H9 (cell line): ENCODE data around the gene ZSCAN2. TPM values are rescaled to one million over a fixed set of nuclear protein-coding genes. Genes with fewer than 3 reads are reported as not detected.
"Not testable (repeated sequence)": the region's sequence is repeated elsewhere in the genome, so short reads cannot be mapped to it uniquely, and the experiment has no call there.

Experiments
- DNase-seq: peaks from one replicate; pipeline ENCODE4 v3.0.0-alpha.2; 2017
- H2AFZ ChIP-seq: one replicate; pipeline ENCODE4 v1.6.1; 2013; ENCODE audit warnings: mild to moderate bottlenecking, low read length, control low read depth, moderate library complexity
- H2AK5ac ChIP-seq: 2 replicates; pipeline ENCODE4 v1.6.1; 2013; ENCODE audit warnings: low read length, control low read depth, mixed read lengths; ENCODE audit not compliant: insufficient read length
- H2BK120ac ChIP-seq: one replicate; pipeline ENCODE4 v1.6.1; 2013; ENCODE audit warnings: low read depth, mild to moderate bottlenecking, low read length, control low read depth, inconsistent platforms; ENCODE audit not compliant: poor library complexity, severe bottlenecking
- H2BK12ac ChIP-seq: 2 replicates; pipeline ENCODE4 v1.6.1; 2013; ENCODE audit warnings: low read length, control low read depth, mixed read lengths, low read depth; ENCODE audit not compliant: insufficient read length
- H2BK15ac ChIP-seq: 2 replicates; pipeline ENCODE4 v1.6.1; 2013; ENCODE audit warnings: low read depth, low read length, control low read depth
- H2BK20ac ChIP-seq: one replicate; pipeline ENCODE4 v1.6.1; 2013; ENCODE audit warnings: low read depth, mild to moderate bottlenecking, low read length, control low read depth, inconsistent platforms; ENCODE audit not compliant: poor library complexity, severe bottlenecking
- H2BK5ac ChIP-seq: 2 replicates; pipeline ENCODE4 v1.6.1; 2013; ENCODE audit warnings: low read length, control low read depth, mixed read lengths; ENCODE audit not compliant: insufficient read length
- H3K14ac ChIP-seq: 2 replicates; pipeline ENCODE4 v1.6.1; 2013; ENCODE audit warnings: low read length, control low read depth; ENCODE audit not compliant: insufficient read depth
- H3K18ac ChIP-seq: 2 replicates; pipeline ENCODE4 v1.6.1; 2013; ENCODE audit warnings: low read depth, mild to moderate bottlenecking, mixed read lengths, low read length, control low read depth; ENCODE audit not compliant: insufficient read length
- H3K23ac ChIP-seq: 2 replicates; pipeline ENCODE4 v1.6.1; 2013; ENCODE audit warnings: low read length, control low read depth, mixed read lengths, low read depth; ENCODE audit not compliant: insufficient read length
- H3K23me2 ChIP-seq: 2 replicates; pipeline ENCODE4 v1.6.1; 2013; ENCODE audit warnings: low read depth, mild to moderate bottlenecking, mixed read lengths, low read length, control low read depth; ENCODE audit not compliant: insufficient read length, poor library complexity, severe bottlenecking
- H3K27ac ChIP-seq: 2 replicates; pipeline ENCODE4 v1.5.1; 2013; ENCODE audit warnings: low read length, control low read depth, mixed read lengths, low read depth; ENCODE audit not compliant: insufficient read length
- H3K27me3 ChIP-seq: 2 replicates; pipeline ENCODE4 v1.6.1; 2013; ENCODE audit warnings: low read length, control low read depth, inconsistent platforms; ENCODE audit not compliant: insufficient read depth
- H3K4ac ChIP-seq: 2 replicates; pipeline ENCODE4 v1.6.1; 2013; ENCODE audit warnings: low read depth, mild to moderate bottlenecking, control low read depth, inconsistent platforms, low read length, moderate library complexity
- H3K4me1 ChIP-seq: 2 replicates; pipeline ENCODE4 v1.6.1; 2013; ENCODE audit warnings: low read length, control low read depth, inconsistent platforms; ENCODE audit not compliant: insufficient read depth
- H3K4me2 ChIP-seq: 2 replicates; pipeline ENCODE4 v1.6.1; 2013; ENCODE audit warnings: low read length, control low read depth, mixed read lengths; ENCODE audit not compliant: insufficient read length, insufficient read depth
- H3K56ac ChIP-seq: 2 replicates; pipeline ENCODE4 v1.6.1; 2013; ENCODE audit warnings: low read depth, mild to moderate bottlenecking, mixed read lengths, low read length, control low read depth; ENCODE audit not compliant: insufficient read length
- H3K79me1 ChIP-seq: 2 replicates; pipeline ENCODE4 v1.6.1; 2013; ENCODE audit warnings: low read depth, mild to moderate bottlenecking, moderate library complexity, low read length, control low read depth, inconsistent platforms; ENCODE audit not compliant: insufficient read depth, poor library complexity, severe bottlenecking
- H3K79me2 ChIP-seq: 2 replicates; pipeline ENCODE4 v1.6.1; 2013; ENCODE audit warnings: low read length, control low read depth, inconsistent platforms; ENCODE audit not compliant: insufficient read depth
- H3K9ac ChIP-seq: 2 replicates; pipeline ENCODE4 v1.6.1; 2013; ENCODE audit warnings: low read length, control low read depth, mixed read lengths; ENCODE audit not compliant: insufficient read length; ENCODE audit errors: extremely low read depth
- H3K9me3 ChIP-seq: one replicate; pipeline ENCODE4 v1.6.1; 2013; ENCODE audit warnings: low read depth, low read length, inconsistent platforms; ENCODE audit not compliant: control insufficient read depth
- H3T11ph ChIP-seq: one replicate; pipeline ENCODE4 v1.6.1; 2013; ENCODE audit warnings: mild to moderate bottlenecking, low read length, control low read depth, inconsistent platforms
- H4K20me1 ChIP-seq: one replicate; pipeline ENCODE4 v1.6.1; 2013; ENCODE audit not compliant: control insufficient read depth, insufficient read length, insufficient read depth
- H4K5ac ChIP-seq: 2 replicates; pipeline ENCODE4 v1.6.1; 2013; ENCODE audit warnings: low read depth, mild to moderate bottlenecking, mixed read lengths, low read length, control low read depth; ENCODE audit not compliant: insufficient read length
- H4K8ac ChIP-seq: replicated peaks from 2 replicates; pipeline ENCODE4 v1.6.1; 2013; ENCODE audit warnings: low read length, control low read depth, mixed read lengths, low read depth; ENCODE audit not compliant: insufficient read length
- H4K91ac ChIP-seq: 2 replicates; pipeline ENCODE4 v1.6.1; 2013; ENCODE audit warnings: low read depth, mild to moderate bottlenecking, moderate library complexity, mixed read lengths, low read length, control low read depth; ENCODE audit not compliant: insufficient read length
- H3K27ac Mint-ChIP-seq, 3 experiments: 2 replicates in 2 of 3; 3 replicates in 1 of 3; pipeline ENCODE4 v1.8.0; 2020 to 2021; ENCODE audit warnings: mixed read lengths in 3 of 3, mild to moderate bottlenecking in 1 of 3, moderate library complexity in 1 of 3
- H3K27me3 Mint-ChIP-seq: 2 replicates; pipeline ENCODE4 v1.8.0; 2021; ENCODE audit warnings: low read depth, mild to moderate bottlenecking, moderate library complexity, mixed read lengths
- H3K36me3 Mint-ChIP-seq, 3 experiments: 2 replicates in 2 of 3; 3 replicates in 1 of 3; pipeline ENCODE4 v1.8.0; 2020 to 2021; ENCODE audit warnings: low read depth in 3 of 3, mixed read lengths in 3 of 3; ENCODE audit not compliant: insufficient read depth in 1 of 3
- H3K4me1 Mint-ChIP-seq, 2 experiments: 2 replicates each; pipeline ENCODE4 v1.8.0; 2020; ENCODE audit warnings: mixed read lengths in 2 of 2
- H3K4me3 Mint-ChIP-seq, 2 experiments: 2 replicates in 1 of 2; 3 replicates in 1 of 2; pipeline ENCODE4 v1.8.0; 2020 to 2021; ENCODE audit warnings: mild to moderate bottlenecking in 2 of 2, mixed read lengths in 2 of 2, moderate library complexity in 1 of 2
- H3K9me3 Mint-ChIP-seq, 2 experiments: 2 replicates in 1 of 2; 3 replicates in 1 of 2; pipeline ENCODE4 v1.8.0; 2020; ENCODE audit warnings: mild to moderate bottlenecking in 2 of 2, mixed read lengths in 2 of 2, moderate library complexity in 1 of 2
- WGBS: extraction: QIAGEN DNeasy Blood & Tissue Kit; methylation state at CpG from one replicate; pipeline ENCODE4 v1.1.7; 2013; ENCODE audit warnings: missing lambda C conversion rate, low lambda C conversion rate, mixed read lengths; ENCODE audit not compliant: insufficient read length; ENCODE audit errors: extremely low coverage; 5-methylcytosine and 5-hydroxymethylcytosine counted together
- total RNA-seq: library from RNA; stranded (reverse); gene quantifications from 2 replicates; pipeline ENCODE4 v1.2.1, GENCODE V29; 2021

Gene ZSCAN2
- total RNA-seq, 1 experiment from 2014 or later = 28.4 TPM

DNA sequence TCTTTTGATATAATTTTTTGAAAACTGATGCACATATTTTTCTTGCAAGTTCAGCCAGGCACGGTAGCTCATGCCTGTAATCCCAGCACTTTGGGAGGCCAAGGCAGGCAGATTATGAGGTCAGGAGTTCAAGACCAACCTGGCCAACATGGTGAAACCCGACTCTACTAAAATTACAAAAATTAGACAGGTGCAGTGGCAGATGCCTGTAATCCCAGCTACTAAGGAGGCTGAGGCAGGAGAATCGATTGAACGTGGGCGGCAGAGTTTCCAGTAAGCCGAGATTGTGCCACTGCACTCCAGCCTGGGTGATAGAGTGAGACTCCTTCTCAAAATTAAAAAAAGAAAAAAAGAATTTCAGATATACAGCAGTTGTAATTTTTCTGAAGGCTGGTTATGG is 32.8 kb upstream of the ZSCAN2 start:
- H4K8ac ChIP-seq, H3K4ac ChIP-seq, H3K27ac ChIP-seq, H3T11ph ChIP-seq, H2AK5ac ChIP-seq, H3K23ac ChIP-seq, H3K4me1 ChIP-seq, H2BK20ac ChIP-seq, H3K9me3 Mint-ChIP-seq, H3K9me3 ChIP-seq, H3K23me2 ChIP-seq, H4K91ac ChIP-seq, H4K5ac ChIP-seq, H3K56ac ChIP-seq, H3K36me3 Mint-ChIP-seq, H3K4me1 Mint-ChIP-seq, H4K20me1 ChIP-seq, H3K18ac ChIP-seq, H2BK12ac ChIP-seq, DNase-seq, H3K79me1 ChIP-seq, H2BK15ac ChIP-seq, H3K4me3 Mint-ChIP-seq, H2AFZ ChIP-seq, H3K79me2 ChIP-seq, H2BK5ac ChIP-seq, H3K14ac ChIP-seq, H3K27me3 Mint-ChIP-seq, H3K27me3 ChIP-seq, H3K4me2 ChIP-seq, H3K27ac Mint-ChIP-seq, H2BK120ac ChIP-seq, H3K9ac ChIP-seq: not testable (repeated sequence)
- WGBS = no CpG with 5 or more reads among the region's 6 CpGs
